Testis (tissue), 3 donors: Measurements from ENCODE around the gene MYLK4. TPM values are rescaled to one million over a fixed set of nuclear protein-coding genes. Genes with fewer than 3 reads are reported as not detected.

Source experiments
- DNase-seq: peaks from one replicate; pipeline ENCODE4 v3.0.0-alpha.2; 2019
- H3K27ac ChIP-seq, 2 donors: fragments of 200-600 bp; sonication (generic); one replicate each; pipeline ENCODE4 v1.5.1; 2019
- H3K27me3 ChIP-seq: fragments of 200-600 bp; sonication (generic); one replicate; pipeline ENCODE4 v1.5.1; 2019
- H3K36me3 ChIP-seq: fragments of 200-600 bp; sonication (generic); one replicate; pipeline ENCODE4 v1.5.1; 2017; ENCODE audit warnings: low read depth; ENCODE audit errors: missing control alignments
- H3K4me1 ChIP-seq: fragments of 200-600 bp; sonication (generic); one replicate; pipeline ENCODE4 v1.5.1; 2019
- H3K4me3 ChIP-seq, 2 donors: fragments of 200-600 bp; sonication (generic); one replicate each; pipeline ENCODE4 v1.5.1; 2017 to 2019
- H3K9me3 ChIP-seq: fragments of 200-600 bp; sonication (generic); one replicate; pipeline ENCODE4 v1.5.1; 2017
- CTCF ChIP-seq, 3 experiments: fragments of 450-650 bp in 2 of 3; fragments of 200-600 bp in 1 of 3; sonication (generic) in 1 of 3; IDR thresholded peaks; one replicate each; pipeline ENCODE4 v1.5.1; 2016 to 2019; ENCODE audit warnings: antibody characterized with exemption in 3 of 3, mild to moderate bottlenecking in 2 of 3, moderate library complexity in 1 of 3
- POLR2A ChIP-seq: fragments of 450-650 bp; IDR thresholded peaks from one replicate; pipeline ENCODE4 v1.6.1; 2017; ENCODE audit warnings: antibody characterized with exemption, mild to moderate bottlenecking, moderate library complexity
- WGBS, 2 donors: methylation state at CpG; one replicate each; pipeline ENCODE4 v1.1.5; 2018; 5-methylcytosine and 5-hydroxymethylcytosine counted together
- intact Hi-C: fragments of 100-400 bp; cut with DNase I; formaldehyde crosslinking; loops from one replicate; pipeline ENCODE4 v1.15.1; 2023; ENCODE audit warnings: low total_unique reads
- polyA plus RNA-seq: library from polyadenylated mRNA; stranded (reverse); fragments of 350-450 nt; fragmentation: Illumina TruSeq; extraction: RNeasy Lipid Tissue Mini Kit (QIAGEN cat#74804); gene quantifications from one replicate; pipeline ENCODE4 v1.2.3, GENCODE V29; 2014; ENCODE audit warnings: low read depth, low replicate concordance; ENCODE audit not compliant: insufficient read depth
- total RNA-seq, 2 donors: library from RNA; depleted of rRNA; stranded (reverse); fragments of >200 nt; gene quantifications; one replicate each; pipeline ENCODE4 v1.2.3, GENCODE V29; 2016

Gene MYLK4
- total and polyA plus RNA-seq, 3 donors from 2014 or later = 0.62 to 1.5 (median 0.71) TPM

- no peak overlapping the region for H3K27ac ChIP-seq
- H3K4me3 ChIP-seq = no peak overlapping the region
- 77 to 79% methylated on average over 3 of the region's 3 CpGs for WGBS, 2 donors
- intact Hi-C loops = no loop called here
- TF ChIP-seq POLR2A (no peak), CTCF (IDR thresholded peaks at IDR 0.05) (no peak)
- no peak for DNase-seq
- no peaks in the 10 kb centered on the region for H3K9me3 ChIP-seq
- H3K27me3 ChIP-seq = no peaks in the 10 kb centered on the region
- H3K36me3 ChIP-seq = no peaks in the 10 kb centered on the region
- H3K4me1 ChIP-seq = peaks cover 5% of the 10 kb centered on the region
These were observed 8.3 kb upstream of the MYLK4 start for GRCh38 chr6:2758980-2759379.

GRCh38 chr6:2756687-2757224 lies 6.0 kb upstream of the MYLK4 start:
- no peak for DNase-seq
- TF ChIP-seq CTCF (IDR thresholded peaks at IDR 0.05) (no peak), POLR2A (no peak)
- no peak overlapping the region for H3K27ac ChIP-seq
- no peaks in the 10 kb centered on the region for H3K36me3 ChIP-seq
- H3K4me3 ChIP-seq = no peak overlapping the region
- intact Hi-C loops = no loop called here
- H3K4me1 ChIP-seq = peaks cover 5% of the 10 kb centered on the region
- H3K9me3 ChIP-seq = no peaks in the 10 kb centered on the region
- whole genome bisulfite sequencing, 2 donors = 80 to 95% methylated on average over 3 of the region's 3 CpGs
- no peaks in the 10 kb centered on the region for H3K27me3 ChIP-seq

- no peak for DNase-seq
- Histone ChIP-seq H3K27me3 (no peaks in the 10 kb centered on the region), H3K27ac (no peak overlapping the region), H3K4me3 (no peak overlapping the region), H3K4me1 (peaks cover 5% of the 10 kb centered on the region), H3K9me3 (no peaks in the 10 kb centered on the region), H3K36me3 (no peaks in the 10 kb centered on the region)
- intact Hi-C loops = no loop called here
- WGBS, 2 donors = 76 to 81% methylated on average over 2 of the region's 2 CpGs
- no peak for TF ChIP-seq CTCF (IDR thresholded peaks at IDR 0.05)
- no peak for TF ChIP-seq POLR2A
These were observed 5.5 kb upstream of the MYLK4 start for GRCh38 chr6:2756241-2756640.

GRCh38 chr6:2755456-2755855 lies 4.7 kb upstream of the MYLK4 start:
- no peaks in the 10 kb centered on the region for H3K36me3 ChIP-seq
- 35 to 50% methylated on average over 3 of the region's 3 CpGs for WGBS, 2 donors
- peak; percentile 79 for DNase-seq

More at GRCh38 chr6:2755456-2755855, 4.7 kb upstream of the MYLK4 start:
- no peaks in the 10 kb centered on the region for H3K27me3 ChIP-seq
- H3K27ac ChIP-seq = peak overlapping the region in 1 of 2 donors; percentile 33
- no peaks in the 10 kb centered on the region for H3K9me3 ChIP-seq
- intact Hi-C loops = no loop called here
- peaks cover 5% of the 10 kb centered on the region for H3K4me1 ChIP-seq
- TF ChIP-seq POLR2A (no peak), CTCF (IDR thresholded peaks at IDR 0.05) (no peak)
- H3K4me3 ChIP-seq = no peak overlapping the region
